CD4-positive, alpha-beta T cell treated with Interleukin-12 subunit alpha and Interleukin-12 subunit beta, for 1 hour (primary cell): ENCODE results near the gene SPRYD3.

ENCODE experiments used
- DNase-seq: peaks from one replicate; pipeline ENCODE4 v3.0.0-alpha.2; 2020

SPRYD3 gene

GRCh38 chr12:53062011-53062961 is 16.9 kb downstream of the SPRYD3 start:
- DNase-seq, result no peak

GRCh38 chr12:53061404-53062010 is 17.7 kb downstream of the SPRYD3 start:
- DNase-seq, result no peak

- DNase-seq, result no peak
Observed at GRCh38 chr12:53060721-53061276, 18.4 kb downstream of the SPRYD3 start.

DNA sequence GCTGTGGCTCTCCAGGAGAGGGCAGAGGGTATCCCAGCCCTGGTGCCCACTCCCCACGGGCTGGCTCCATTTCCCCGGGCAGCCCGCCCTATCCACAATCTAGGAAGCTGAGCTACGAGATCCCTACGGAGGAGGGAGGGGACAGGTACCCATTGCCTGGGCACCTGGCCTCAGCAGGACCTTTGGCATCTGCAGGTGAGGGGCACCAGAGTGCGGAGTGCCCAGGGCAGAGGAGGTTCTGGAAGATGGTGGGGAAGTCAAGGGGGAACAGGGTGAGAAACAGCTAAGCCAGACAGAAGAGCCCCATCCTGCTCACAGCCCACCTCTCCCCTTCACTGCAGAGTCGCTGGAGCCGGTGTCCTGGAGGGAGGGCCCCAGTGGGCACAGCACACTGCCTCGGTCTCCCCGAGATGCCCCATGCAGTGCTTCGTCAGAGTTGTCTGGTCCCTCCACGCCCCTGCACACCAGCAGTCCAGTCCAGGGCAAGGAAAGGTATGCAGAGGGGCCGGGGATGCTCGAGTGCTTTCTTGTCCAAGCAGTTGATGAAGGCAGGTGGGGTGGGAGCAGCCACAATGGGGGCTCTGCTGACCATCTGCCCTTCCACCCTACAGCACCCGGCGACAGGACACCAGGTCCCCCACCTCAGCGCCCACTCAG is 19.0 kb downstream of the SPRYD3 start:
- no peak for DNase-seq

GRCh38 chr12:53059434-53060063 is 19.6 kb downstream of the SPRYD3 start:
- DNase-seq, result no peak

DNA sequence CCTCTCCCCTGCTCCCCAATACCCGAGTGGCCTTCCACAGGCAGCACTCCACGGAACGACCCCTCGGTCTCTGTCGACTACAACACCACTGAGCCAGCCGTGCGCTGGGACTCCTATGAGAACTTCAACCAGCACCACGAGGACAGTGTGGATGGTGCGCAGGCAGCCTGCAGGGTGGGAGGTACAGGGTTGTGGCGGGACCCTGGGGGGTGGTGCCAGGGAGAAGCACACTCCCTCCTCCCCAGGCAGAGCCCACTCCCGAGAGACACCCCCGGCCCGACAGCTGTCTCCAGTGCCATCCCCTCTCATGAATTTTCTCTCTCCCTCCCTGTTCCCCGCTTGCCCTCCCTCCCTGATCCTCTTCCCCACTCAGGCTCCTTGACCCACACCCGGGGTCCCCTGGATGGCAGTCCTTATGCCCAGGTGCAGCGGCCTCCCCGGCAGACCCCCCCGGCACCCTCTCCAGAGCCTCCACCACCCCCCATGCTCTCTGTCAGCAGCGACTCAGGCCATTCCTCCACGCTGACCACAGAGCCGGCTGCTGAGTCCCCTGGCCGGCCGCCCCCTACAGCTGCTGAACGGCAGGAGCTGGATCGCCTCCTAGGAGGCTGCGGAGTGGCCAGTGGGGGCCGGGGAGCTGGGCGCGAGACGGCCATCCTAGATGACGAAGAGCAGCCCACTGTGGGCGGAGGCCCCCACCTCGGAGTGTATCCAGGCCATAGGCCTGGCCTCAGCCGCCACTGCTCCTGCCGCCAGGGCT is 20.3 kb downstream of the SPRYD3 start:
- DNase-seq, result no peak

- no peak for DNase-seq
Observed at GRCh38 chr12:53057816-53058500, 21.2 kb downstream of the SPRYD3 start.

GRCh38 chr12:53056901-53057300 is 22.3 kb downstream of the SPRYD3 start:
- no peak for DNase-seq

DNA sequence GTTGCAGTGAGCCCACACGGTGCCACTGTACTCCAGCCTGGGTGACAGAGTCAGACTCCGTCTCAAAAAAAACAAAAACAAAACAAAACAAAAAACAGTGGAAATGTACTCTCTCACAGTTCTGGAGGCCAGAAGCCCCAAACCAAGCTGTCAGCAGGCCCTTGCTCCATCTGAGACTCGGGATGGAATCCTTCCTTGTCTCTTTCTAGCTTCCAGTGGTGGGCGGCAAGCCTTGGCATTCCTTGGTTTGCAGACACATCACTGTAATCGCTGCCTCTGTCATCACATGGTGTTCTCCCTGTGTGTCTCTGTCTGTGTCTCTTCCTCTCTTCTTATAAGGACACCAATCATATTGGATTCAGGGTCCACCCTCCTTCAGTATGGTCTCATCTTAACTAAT is 22.9 kb downstream of the SPRYD3 start:
- DNase-seq, result no peak

- DNase-seq, result no peak
Observed at GRCh38 chr12:53055471-53056266, 23.5 kb downstream of the SPRYD3 start.

GRCh38 chr12:53054112-53054878 is 24.9 kb downstream of the SPRYD3 start:
- DNase-seq, result peak; percentile 95

DNA sequence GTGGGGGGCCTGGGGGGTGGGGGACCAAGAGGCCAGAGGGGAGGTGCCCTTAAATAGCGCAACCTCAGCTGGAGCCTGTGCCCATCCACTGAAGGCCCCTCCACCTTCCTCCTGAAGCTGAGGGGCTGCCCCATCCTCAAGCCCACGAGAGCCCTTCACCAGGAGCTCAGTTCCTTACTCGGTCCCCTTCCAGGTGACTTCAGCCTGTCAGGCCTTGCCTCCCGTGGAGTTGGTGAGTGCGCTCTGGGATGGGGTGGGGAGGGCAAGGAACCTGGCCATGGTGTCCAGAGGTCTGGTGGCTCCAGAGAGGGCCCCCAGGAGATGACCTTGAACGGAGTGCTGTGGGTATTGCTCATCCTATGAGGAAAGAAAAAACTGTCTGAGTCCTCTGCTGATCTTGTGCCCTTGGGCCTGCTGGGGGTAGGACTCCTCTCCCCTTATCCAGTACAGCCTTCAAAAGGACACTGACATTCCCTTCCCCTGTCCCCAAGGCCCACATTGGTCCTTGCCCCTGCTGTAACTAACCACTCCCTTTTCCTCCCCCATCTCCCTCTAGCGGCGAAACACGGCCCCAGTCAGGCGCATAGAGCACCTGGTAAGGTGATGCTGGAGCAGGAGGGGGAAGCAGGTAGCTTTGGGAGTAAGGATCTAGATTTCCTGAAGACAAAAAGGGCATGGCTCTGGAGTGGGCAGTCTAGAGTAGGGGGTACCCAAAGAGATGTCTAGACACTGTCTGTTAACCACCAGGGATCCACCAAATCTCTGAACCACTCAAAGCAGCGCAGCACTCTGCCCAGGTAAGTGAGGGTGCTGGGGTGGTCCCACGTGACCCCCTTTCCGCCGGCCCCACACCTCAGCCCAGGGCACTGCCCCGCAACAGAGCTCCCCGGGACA is 25.7 kb downstream of the SPRYD3 start:
- DNase-seq, result peak; percentile 67

- DNase-seq, result no peak
Observed at GRCh38 chr12:53052419-53053217, 26.6 kb downstream of the SPRYD3 start.

DNA sequence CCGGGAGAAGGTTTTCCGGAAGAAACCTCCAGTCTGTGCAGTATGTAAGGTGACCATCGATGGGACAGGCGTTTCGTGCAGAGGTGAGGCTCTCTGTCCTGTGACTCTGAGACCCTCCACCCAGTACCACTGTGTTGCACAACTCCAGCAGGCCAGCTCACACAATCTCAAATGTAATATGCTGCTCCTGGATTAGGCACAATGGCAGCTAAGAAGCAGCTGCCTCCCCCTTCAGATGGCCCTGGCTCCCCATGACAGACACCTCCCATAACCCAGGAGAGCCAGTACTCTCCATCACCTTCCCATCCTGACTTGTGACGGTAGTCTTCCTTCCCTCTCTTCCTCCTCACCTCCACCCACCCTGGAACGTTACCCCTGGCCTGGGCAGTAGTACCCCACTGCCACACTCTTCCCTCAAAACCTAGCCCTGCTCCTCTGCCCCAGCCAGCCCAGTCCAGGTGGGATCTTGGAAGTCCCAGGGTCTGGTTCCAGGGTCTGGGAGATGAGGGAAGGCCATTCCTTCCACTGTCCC is 27.2 kb downstream of the SPRYD3 start:
- DNase-seq, result no peak

GRCh38 chr12:53051058-53051880 is 27.9 kb downstream of the SPRYD3 start:
- DNase-seq, result no peak

DNA sequence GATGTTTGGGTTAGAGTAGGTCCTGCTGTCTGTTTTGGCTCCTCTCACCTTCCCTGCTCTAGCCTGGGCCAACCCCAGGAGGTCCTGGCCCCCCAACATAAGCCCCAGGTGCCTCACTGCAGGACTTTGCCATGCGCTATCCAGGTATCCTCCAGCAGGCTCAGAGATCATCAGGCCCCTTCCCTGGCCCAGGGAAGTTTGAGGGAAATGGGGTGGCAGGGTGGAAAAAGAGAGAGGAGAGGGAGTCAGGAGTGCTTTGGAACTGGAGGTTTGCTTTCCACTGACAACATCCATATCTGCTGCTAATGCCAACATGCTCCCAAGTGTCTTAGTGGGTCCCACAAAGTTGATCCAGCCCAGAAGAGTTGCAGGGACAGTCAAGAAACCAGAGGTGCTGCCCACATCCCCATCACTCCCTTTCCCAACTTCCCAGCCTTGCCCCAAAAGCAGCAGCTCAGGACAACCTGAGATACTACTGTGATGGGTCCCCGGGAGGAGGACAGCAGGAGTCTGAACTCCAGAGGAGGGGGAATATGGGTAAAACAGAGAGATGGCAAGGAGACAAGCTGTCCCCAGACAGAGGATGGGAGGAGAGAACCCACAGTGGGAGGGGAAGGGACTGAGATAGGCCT is 28.6 kb downstream of the SPRYD3 start:
- DNase-seq, result no peak
